Keratinocyte (primary cell): ENCODE results near the gene PHKA1. TPM values are rescaled to one million over a fixed set of nuclear protein-coding genes. Genes with fewer than 3 reads are reported as not detected.

ENCODE experiments used
- DNase-seq: peaks from one replicate; pipeline ENCODE4 v3.0.0-alpha.2; 2011; ENCODE audit warnings: low read depth, missing footprints, low spot score
- FAIRE-seq: peaks from 2 replicates; lab custom pipeline; 2011; peaks lifted over from hg19 to GRCh38; lab: Jason Lieb, UNC
- H2AFZ ChIP-seq: 2 replicates; pipeline ENCODE4 v1.6.0; 2012; ENCODE audit warnings: low read length, control low read depth, inconsistent platforms; ENCODE audit not compliant: control insufficient read depth
- H3K27ac ChIP-seq: 2 replicates; pipeline ENCODE4 v1.5.1; 2011; ENCODE audit warnings: low read length; ENCODE audit not compliant: control insufficient read depth, insufficient read depth
- H3K27me3 ChIP-seq: 3 replicates; pipeline ENCODE4 v1.6.0; 2011; ENCODE audit warnings: low read length; ENCODE audit not compliant: control insufficient read depth, insufficient read depth; ENCODE audit errors: extremely low read depth
- H3K36me3 ChIP-seq, 2 experiments: 2 replicates in 1 of 2; 3 replicates in 1 of 2; pipeline ENCODE4 v1.5.1; 2011; ENCODE audit warnings: low read length in 2 of 2, mild to moderate bottlenecking in 1 of 2; ENCODE audit not compliant: control insufficient read depth in 2 of 2, insufficient read depth in 2 of 2; ENCODE audit errors: extremely low read depth in 1 of 2
- H3K4me1 ChIP-seq: 3 replicates; pipeline ENCODE4 v1.5.1; 2011; ENCODE audit warnings: low read length; ENCODE audit not compliant: control insufficient read depth, insufficient read depth; ENCODE audit errors: extremely low read depth
- H3K4me2 ChIP-seq: 3 replicates; pipeline ENCODE4 v1.6.0; 2011; ENCODE audit warnings: low read depth, low read length; ENCODE audit not compliant: control insufficient read depth, insufficient read depth; ENCODE audit errors: extremely low read depth
- H3K4me3 ChIP-seq, 3 experiments: fragments of 200-600 bp in 1 of 3; sonication (generic) in 1 of 3; 2 replicates in 2 of 3; 3 replicates in 1 of 3; pipeline ENCODE4 v1.5.1; 2011 to 2016; ENCODE audit warnings: low read length in 3 of 3, mild to moderate bottlenecking in 3 of 3, control low read depth in 2 of 3, inconsistent platforms in 1 of 3, low read depth in 1 of 3, mixed read lengths in 1 of 3, mixed run types in 1 of 3, moderate library complexity in 1 of 3; ENCODE audit not compliant: control insufficient read depth in 2 of 3, insufficient read depth in 2 of 3; ENCODE audit errors: extremely low read depth in 1 of 3
- H3K79me2 ChIP-seq: 2 replicates; pipeline ENCODE4 v1.6.0; 2012; ENCODE audit warnings: low read length; ENCODE audit not compliant: control insufficient read depth, insufficient read depth
- H3K9ac ChIP-seq: 3 replicates; pipeline ENCODE4 v1.6.0; 2011; ENCODE audit warnings: low read length; ENCODE audit not compliant: control insufficient read depth, insufficient read depth; ENCODE audit errors: extremely low read depth
- H3K9me1 ChIP-seq: 3 replicates; pipeline ENCODE4 v1.6.0; 2011; ENCODE audit warnings: low read length; ENCODE audit not compliant: control insufficient read depth, insufficient read depth; ENCODE audit errors: extremely low read depth
- H3K9me3 ChIP-seq: 2 replicates; pipeline ENCODE4 v1.5.1; 2012; ENCODE audit warnings: low read depth, low read length; ENCODE audit not compliant: control insufficient read depth
- H4K20me1 ChIP-seq: 3 replicates; pipeline ENCODE4 v1.6.0; 2011; ENCODE audit warnings: low read length; ENCODE audit not compliant: control insufficient read depth, insufficient read depth; ENCODE audit errors: extremely low read depth
- EZH2 ChIP-seq: IDR thresholded peaks from one replicate; pipeline ENCODE4 v1.6.1; 2012; ENCODE audit warnings: inconsistent platforms, mild to moderate bottlenecking, low read length, moderate library complexity
- dilution Hi-C: fragments of 300-500 bp; cut with MboI; formaldehyde crosslinking; loops from one replicate; pipeline ENCODE4 v1.7.0; 2020; ENCODE audit warnings: low sequenced_read_pairs; ENCODE audit not compliant: extremely low pct_ligation_motif_present
- polyA plus RNA-seq, 5 experiments: library from polyadenylated mRNA; depleted of rRNA in 3 of 5; stranded (reverse) in 3 of 5; stranded (forward) in 1 of 5; unstranded in 1 of 5; fragments of >200 nt; gene quantifications; 1 replicate in 1 of 5; 2 replicates in 3 of 5; 3 replicates in 1 of 5; pipeline versions ENCODE4 v1.2.1 to v1.2.3, GENCODE V29; 2011 to 2012; ENCODE audit warnings: missing spikeins in 2 of 5, low read depth in 1 of 5, low replicate concordance in 1 of 5
- TF ChIP-seq, protein P1 (sequence below), 3 experiments: IDR thresholded peaks in 1 of 3; conservative IDR thresholded peaks in 1 of 3; optimal IDR thresholded peaks in 1 of 3; 2 replicates in 2 of 3; 3 replicates in 1 of 3; pipeline versions ENCODE3 to v1.5.1; 2011; ENCODE audit warnings: low read length in 3 of 3, mild to moderate bottlenecking in 3 of 3, moderate library complexity in 2 of 3, control low read depth in 1 of 3, inconsistent platforms in 1 of 3; ENCODE audit not compliant: insufficient read depth in 2 of 3; ENCODE audit errors: extremely low read depth in 1 of 3

PHKA1 gene
- polyA plus RNA-seq, 1 donor (not counting 4 experiments of a cell fraction or from before 2014, with no cell fraction given): 7.1 TPM

GRCh38 chrX:72716766-72717165 lies 2.7 kb upstream of the PHKA1 start:
- TF ChIP-seq, protein P1, sequence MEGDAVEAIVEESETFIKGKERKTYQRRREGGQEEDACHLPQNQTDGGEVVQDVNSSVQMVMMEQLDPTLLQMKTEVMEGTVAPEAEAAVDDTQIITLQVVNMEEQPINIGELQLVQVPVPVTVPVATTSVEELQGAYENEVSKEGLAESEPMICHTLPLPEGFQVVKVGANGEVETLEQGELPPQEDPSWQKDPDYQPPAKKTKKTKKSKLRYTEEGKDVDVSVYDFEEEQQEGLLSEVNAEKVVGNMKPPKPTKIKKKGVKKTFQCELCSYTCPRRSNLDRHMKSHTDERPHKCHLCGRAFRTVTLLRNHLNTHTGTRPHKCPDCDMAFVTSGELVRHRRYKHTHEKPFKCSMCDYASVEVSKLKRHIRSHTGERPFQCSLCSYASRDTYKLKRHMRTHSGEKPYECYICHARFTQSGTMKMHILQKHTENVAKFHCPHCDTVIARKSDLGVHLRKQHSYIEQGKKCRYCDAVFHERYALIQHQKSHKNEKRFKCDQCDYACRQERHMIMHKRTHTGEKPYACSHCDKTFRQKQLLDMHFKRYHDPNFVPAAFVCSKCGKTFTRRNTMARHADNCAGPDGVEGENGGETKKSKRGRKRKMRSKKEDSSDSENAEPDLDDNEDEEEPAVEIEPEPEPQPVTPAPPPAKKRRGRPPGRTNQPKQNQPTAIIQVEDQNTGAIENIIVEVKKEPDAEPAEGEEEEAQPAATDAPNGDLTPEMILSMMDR (optimal IDR thresholded peaks at IDR 0.05 in 1 of 3, IDR thresholded peaks at IDR 0.05 in 1 of 3, conservative IDR thresholded peaks at IDR 0.05 in 1 of 3; ENCODE audit: extremely low read depth in 1 of 3, insufficient read depth in 2 of 3, low read length in 3 of 3): no peak
- no peak for TF ChIP-seq EZH2
- FAIRE-seq (no peak), DNase-seq (no peak)
- Histone ChIP-seq H3K36me3 (no peaks in the 10 kb centered on the region), H3K9me1 (no peaks in the 10 kb centered on the region), H3K27me3 (no peaks in the 10 kb centered on the region), H3K79me2 (no peaks in the 10 kb centered on the region), H3K4me2 (no peak overlapping the region), H2AFZ (no peak overlapping the region), H3K4me1 (no peaks in the 10 kb centered on the region), H3K9me3 (no peaks in the 10 kb centered on the region), H4K20me1 (no peaks in the 10 kb centered on the region), H3K9ac (no peak overlapping the region), H3K27ac (no peak overlapping the region), H3K4me3 (no peak overlapping the region)
- dilution Hi-C loops: no loop called here

- Histone ChIP-seq H3K4me3 (no peak overlapping the region), H3K4me1 (no peaks in the 10 kb centered on the region), H2AFZ (no peak overlapping the region), H3K4me2 (no peak overlapping the region), H3K79me2 (no peaks in the 10 kb centered on the region), H3K9me3 (no peaks in the 10 kb centered on the region), H3K36me3 (no peaks in the 10 kb centered on the region), H3K27me3 (no peaks in the 10 kb centered on the region), H4K20me1 (no peaks in the 10 kb centered on the region), H3K27ac (no peak overlapping the region), H3K9me1 (no peaks in the 10 kb centered on the region), H3K9ac (no peak overlapping the region)
- dilution Hi-C loops: no loop called here
- FAIRE-seq (no peak), DNase-seq (no peak)
- TF ChIP-seq, protein P1 (optimal IDR thresholded peaks at IDR 0.05 in 1 of 3, IDR thresholded peaks at IDR 0.05 in 1 of 3, conservative IDR thresholded peaks at IDR 0.05 in 1 of 3; ENCODE audit: extremely low read depth in 1 of 3, insufficient read depth in 2 of 3, low read length in 3 of 3): no peak
- TF ChIP-seq EZH2: no peak
Measured at GRCh38 chrX:72715546-72715945, 1.4 kb upstream of the PHKA1 start.
